ENCODE data around the gene PLSCR5. TPM values are rescaled to one million over a fixed set of nuclear protein-coding genes. Genes with fewer than 3 reads are reported as not detected.

The PLSCR5 gene, protein sequence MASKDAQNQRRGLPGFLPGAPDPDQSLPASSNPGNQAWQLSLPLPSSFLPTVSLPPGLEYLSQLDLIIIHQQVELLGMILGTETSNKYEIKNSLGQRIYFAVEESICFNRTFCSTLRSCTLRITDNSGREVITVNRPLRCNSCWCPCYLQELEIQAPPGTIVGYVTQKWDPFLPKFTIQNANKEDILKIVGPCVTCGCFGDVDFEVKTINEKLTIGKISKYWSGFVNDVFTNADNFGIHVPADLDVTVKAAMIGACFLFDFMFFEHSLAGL
- total RNA-seq, result not detected in 3 replicates
- long read RNA-seq, result 0 reads

DNA sequence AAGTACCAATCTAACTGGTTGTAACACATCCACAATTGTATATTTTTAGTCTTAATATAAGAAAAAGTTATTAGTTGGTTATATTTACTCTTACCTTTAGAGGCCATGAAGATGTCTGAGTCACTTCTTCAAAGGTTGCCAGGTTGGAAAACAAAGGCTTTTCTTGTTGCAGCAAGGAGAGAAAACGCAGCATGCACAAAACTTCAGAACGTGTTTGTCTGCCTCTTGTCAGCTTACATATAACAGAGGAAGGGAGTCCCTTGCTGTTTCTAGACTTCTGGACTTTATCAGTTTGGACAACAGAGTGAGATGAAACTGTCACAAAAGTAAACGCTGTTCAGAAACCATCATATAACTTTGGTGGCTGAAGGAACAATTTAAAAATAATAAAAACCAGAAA, at the start of gene PLSCR5:
Gene PLSCR5 (minus strand): TSS at position 241 of the 400 bp plus-strand sequence. CDS start 134 bp downstream, at position 107.
- Mint-ChIP-seq H3K27me3 (ENCODE audit: low read depth) (no peaks in the 10 kb centered on the region), H3K36me3 (ENCODE audit: low read depth) (no peaks in the 10 kb centered on the region), H3K4me1 (ENCODE audit: low read depth) (no peaks in the 10 kb centered on the region), H3K27ac (ENCODE audit: unreplicated experiment) (no peak within 1 kb of the TSS), H3K4me3 (ENCODE audit: unreplicated experiment) (no peak within 1 kb of the TSS), H3K9me3 (ENCODE audit: low read depth) (no peaks in the 10 kb centered on the region)
- DNase-seq (ENCODE audit: low spot score), result no peak
- TF ChIP-seq, protein P1, sequence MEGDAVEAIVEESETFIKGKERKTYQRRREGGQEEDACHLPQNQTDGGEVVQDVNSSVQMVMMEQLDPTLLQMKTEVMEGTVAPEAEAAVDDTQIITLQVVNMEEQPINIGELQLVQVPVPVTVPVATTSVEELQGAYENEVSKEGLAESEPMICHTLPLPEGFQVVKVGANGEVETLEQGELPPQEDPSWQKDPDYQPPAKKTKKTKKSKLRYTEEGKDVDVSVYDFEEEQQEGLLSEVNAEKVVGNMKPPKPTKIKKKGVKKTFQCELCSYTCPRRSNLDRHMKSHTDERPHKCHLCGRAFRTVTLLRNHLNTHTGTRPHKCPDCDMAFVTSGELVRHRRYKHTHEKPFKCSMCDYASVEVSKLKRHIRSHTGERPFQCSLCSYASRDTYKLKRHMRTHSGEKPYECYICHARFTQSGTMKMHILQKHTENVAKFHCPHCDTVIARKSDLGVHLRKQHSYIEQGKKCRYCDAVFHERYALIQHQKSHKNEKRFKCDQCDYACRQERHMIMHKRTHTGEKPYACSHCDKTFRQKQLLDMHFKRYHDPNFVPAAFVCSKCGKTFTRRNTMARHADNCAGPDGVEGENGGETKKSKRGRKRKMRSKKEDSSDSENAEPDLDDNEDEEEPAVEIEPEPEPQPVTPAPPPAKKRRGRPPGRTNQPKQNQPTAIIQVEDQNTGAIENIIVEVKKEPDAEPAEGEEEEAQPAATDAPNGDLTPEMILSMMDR (IDR thresholded peaks at IDR 0.05), result no peak

DNA sequence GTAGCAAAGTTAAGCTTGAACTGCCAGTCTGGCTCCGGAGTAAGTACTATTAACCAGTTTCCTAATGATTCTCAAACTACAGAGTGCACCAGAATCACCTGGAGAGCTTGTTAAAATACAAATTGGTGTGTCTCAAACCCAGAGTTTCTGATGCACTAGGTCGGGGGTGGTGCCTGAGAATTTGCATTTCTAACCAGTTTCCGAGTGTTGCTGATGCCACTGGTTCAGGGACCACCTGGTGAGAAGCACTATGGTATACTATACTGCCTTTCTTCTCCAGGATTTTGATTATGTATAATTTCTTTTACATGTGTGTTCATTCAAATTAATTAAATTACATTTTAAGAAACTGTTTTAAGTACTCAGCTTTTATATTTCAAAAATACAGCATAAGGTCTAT, 48.8 kb upstream of the PLSCR5 start:
- Mint-ChIP-seq H3K4me1 (ENCODE audit: low read depth) (peaks cover 34% of the 10 kb centered on the region), H3K9me3 (ENCODE audit: low read depth) (peaks cover 3% of the 10 kb centered on the region), H3K27me3 (ENCODE audit: low read depth) (no peaks in the 10 kb centered on the region), H3K36me3 (ENCODE audit: low read depth) (no peaks in the 10 kb centered on the region), H3K27ac (ENCODE audit: unreplicated experiment) (no peak overlapping the region), H3K4me3 (ENCODE audit: unreplicated experiment) (no peak overlapping the region)
- TF ChIP-seq, protein P1 (IDR thresholded peaks at IDR 0.05), result no peak
- DNase-seq (ENCODE audit: low spot score), result no peak

DNA sequence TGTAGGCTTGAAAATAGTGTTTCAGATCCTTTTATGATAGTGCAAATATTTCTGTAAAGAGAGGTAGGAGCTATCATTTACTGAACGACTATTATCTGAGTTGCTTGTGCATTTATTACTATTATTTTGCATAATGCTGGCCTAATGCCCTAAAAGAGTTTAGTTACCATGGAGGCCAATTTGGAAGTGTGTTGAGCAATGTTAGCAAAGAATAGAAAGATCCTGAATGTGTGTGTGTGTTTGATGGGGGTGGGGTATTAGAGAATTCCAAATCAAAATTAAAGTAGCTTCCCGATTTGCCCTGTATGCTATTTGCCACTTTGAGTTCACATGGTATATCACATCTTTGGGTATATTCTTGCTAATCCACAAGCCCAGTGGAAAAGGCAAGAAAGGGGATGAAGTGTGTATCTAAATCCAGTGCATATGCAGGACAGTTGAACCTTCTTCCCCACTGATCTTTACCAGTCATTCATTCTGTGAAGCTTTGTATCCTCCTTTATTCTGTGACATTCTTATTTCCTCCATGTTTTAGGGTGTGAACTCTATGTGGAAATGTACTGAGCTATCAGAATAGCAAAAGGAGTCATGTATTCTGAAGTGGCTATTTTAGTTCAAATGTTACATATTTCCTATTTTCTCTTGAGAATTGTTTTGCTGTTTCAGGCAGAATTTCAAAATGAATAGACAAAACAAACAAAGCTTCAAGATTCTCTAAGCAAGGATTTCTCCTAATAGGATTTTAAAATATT, 45.7 kb upstream of the PLSCR5 start:
- H3K36me3 Mint-ChIP-seq (ENCODE audit: low read depth), result no peaks in the 10 kb centered on the region
- H3K27ac Mint-ChIP-seq (ENCODE audit: unreplicated experiment), result no peak overlapping the region
- H3K9me3 Mint-ChIP-seq (ENCODE audit: low read depth), result no peaks in the 10 kb centered on the region
- no peaks in the 10 kb centered on the region for H3K27me3 Mint-ChIP-seq (ENCODE audit: low read depth)
- DNase-seq (ENCODE audit: low spot score), result no peak
- peaks cover 34% of the 10 kb centered on the region for H3K4me1 Mint-ChIP-seq (ENCODE audit: low read depth)
- TF ChIP-seq, protein P1 (IDR thresholded peaks at IDR 0.05), result no peak
- H3K4me3 Mint-ChIP-seq (ENCODE audit: unreplicated experiment), result no peak overlapping the region

DNA sequence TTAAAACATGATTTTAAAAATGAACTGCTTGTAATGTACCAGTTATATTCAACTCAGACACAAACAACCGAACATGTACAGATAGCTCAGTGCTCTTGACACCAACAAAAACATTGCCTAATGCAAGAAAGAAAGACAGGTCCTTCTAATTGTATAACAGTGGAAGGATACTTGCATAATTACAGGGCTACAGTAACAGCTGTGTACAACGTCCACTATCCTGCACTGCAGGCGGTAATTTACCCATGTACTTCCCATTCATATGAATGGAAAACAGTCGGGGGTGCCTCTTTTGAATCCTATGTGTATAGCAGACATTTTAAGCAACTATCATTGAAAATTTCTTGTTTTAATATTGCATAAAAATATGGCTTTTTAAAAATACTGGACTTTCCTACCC, 41.1 kb upstream of the PLSCR5 start:
- Mint-ChIP-seq H3K27me3 (ENCODE audit: low read depth) (no peaks in the 10 kb centered on the region), H3K9me3 (ENCODE audit: low read depth) (no peaks in the 10 kb centered on the region), H3K4me1 (ENCODE audit: low read depth) (peaks cover 19% of the 10 kb centered on the region), H3K27ac (ENCODE audit: unreplicated experiment) (no peak overlapping the region), H3K4me3 (ENCODE audit: unreplicated experiment) (no peak overlapping the region), H3K36me3 (ENCODE audit: low read depth) (no peaks in the 10 kb centered on the region)
- TF ChIP-seq, protein P1 (IDR thresholded peaks at IDR 0.05), result no peak
- no peak for DNase-seq (ENCODE audit: low spot score)

DNA sequence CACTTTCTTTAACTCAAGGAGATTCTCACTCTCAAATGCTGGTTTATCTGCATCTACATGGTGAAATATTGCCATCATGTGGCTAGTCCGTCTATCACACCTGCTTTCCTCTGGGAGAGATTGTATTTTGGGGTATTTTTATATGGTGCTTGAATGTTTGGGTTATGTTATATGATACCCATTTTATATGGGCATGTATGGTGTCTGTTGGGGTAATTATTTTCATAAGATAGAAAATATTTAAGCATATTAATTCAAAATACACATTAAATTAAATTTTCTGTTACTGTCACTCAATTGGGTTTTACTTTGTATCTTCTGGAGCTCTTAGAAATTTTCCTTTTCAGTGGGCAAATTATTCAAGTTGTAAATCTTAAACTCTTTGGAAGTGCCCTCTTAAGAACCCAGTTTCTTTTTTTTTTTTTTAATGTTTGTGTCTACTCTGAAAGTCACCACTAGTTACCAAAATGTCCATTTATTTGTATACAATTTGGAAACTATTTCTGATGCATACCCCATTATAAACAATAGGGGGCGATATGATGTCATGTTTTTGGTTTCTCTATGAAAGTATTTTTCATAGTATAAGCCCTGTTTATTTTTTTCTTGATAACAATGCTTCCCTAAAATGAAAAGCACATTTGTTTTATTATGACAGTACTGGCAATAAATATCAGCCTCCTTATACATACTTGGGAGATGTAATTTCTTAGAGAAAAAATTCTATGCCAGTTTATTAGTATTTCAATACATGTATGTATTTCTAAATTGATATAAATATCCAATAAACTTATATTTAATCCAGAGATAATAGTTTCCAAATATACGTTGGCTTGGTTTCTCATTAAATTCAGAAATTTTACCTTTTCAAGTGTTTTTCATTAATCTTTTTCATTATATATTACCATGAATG, 36.1 kb upstream of the PLSCR5 start:
- no peak overlapping the region for H3K4me3 Mint-ChIP-seq (ENCODE audit: unreplicated experiment)
- no peaks in the 10 kb centered on the region for H3K4me1 Mint-ChIP-seq (ENCODE audit: low read depth)
- no peak for DNase-seq (ENCODE audit: low spot score)
- TF ChIP-seq, protein P1 (IDR thresholded peaks at IDR 0.05), result peak; percentile 84
- no peaks in the 10 kb centered on the region for H3K9me3 Mint-ChIP-seq (ENCODE audit: low read depth)
- H3K27me3 Mint-ChIP-seq (ENCODE audit: low read depth), result no peaks in the 10 kb centered on the region
- H3K36me3 Mint-ChIP-seq (ENCODE audit: low read depth), result no peaks in the 10 kb centered on the region
- H3K27ac Mint-ChIP-seq (ENCODE audit: unreplicated experiment), result no peak overlapping the region
